ENCODE data around the gene DHX16. TPM values are rescaled to one million over a fixed set of nuclear protein-coding genes. Genes with fewer than 3 reads are reported as not detected.

DHX16 gene
- total RNA-seq, 1 experiment from 2014 or later, result 44.5 TPM

DNA sequence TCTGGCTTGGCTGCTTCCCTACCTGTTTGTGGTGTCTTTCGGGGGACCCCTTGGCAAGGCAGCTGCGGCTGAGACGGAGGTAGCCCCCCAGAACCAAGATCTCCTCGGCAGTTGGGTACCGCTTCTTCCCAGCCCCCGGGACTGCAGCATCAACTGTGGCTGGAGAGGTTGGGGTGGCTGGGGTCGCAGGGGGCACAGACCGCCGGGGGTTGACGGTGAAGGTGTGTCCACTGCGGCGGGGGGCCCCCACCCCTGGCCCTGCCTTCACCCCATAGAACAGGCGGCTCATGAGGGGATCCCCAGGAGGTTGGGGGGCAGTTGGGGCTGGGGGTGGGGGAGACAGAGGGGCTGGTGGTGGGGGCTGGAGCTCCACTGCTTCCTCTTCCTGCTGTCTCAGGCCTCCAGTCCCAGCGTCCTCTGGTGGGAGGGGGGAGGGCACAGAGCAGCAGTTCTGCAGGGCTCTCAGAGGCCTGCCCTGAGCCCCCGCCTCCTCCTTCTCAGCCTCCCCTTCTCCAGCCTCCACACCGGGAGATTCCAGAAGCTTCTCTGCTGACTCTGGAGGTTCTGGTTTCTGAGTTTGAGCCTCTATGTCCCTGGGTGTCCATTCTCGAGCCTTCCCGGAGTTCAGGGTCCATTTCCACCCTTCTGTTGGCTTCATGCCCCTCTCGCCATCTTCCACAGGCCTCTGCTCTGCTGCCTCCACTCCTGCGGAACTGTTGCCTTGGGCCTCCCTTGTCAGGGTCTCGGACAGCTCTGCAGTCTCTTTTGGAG, 11.8 kb upstream of the DHX16 start:
- peaks cover 38% of the 10 kb centered on the region for H3K4me1 ChIP-seq (ENCODE audit: control insufficient read depth, insufficient read depth, low read length)
- POLR2A ChIA-PET, result no interaction called here

DNA sequence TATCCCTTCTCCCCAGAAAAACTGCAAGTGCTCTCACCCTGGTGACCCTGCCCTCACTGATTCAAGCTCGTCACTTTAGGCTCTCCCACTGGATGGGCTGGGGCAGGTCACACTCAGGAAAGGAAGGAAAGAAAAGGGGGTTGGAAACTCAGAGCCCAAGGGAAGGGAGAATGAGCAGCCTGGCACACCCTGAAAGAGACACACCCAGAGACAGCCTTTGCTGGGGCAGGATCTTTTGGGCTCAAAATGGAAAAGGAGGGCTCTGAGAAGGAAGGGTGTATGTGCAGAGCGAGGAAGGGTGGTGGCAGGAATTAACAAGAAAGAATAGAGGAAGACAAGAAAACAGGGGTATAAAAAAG, 11.2 kb upstream of the DHX16 start:
- in situ Hi-C loops (cut with HindIII; ENCODE audit: low pct_unique_long_range_greater_than_20kb, low sequenced_read_pairs) (no loop called here), intact Hi-C loops (cut with micrococcal nuclease; ENCODE audit: unreplicated experiment) (loop anchor here (5.0 kb wide), 1 partner anchor 403 kb away; no protein-coding TSS in a partner anchor)
- Histone ChIP-seq H3K27ac (ENCODE audit: low read length) (peak overlapping the region; percentile 96), H3K9me3 (ENCODE audit: control insufficient read depth, insufficient read depth, low read depth, low read length) (no peaks in the 10 kb centered on the region), H3K4me1 (ENCODE audit: control insufficient read depth, insufficient read depth, low read length) (peaks cover 38% of the 10 kb centered on the region), H3K4me3 (ENCODE audit: low read depth in 2 of 2, low read length in 2 of 2) (peak overlapping the region; percentile 85 to 96), H3K27me3 (ENCODE audit: control insufficient read depth, insufficient read depth, low read length) (no peaks in the 10 kb centered on the region), H3K36me3 (ENCODE audit: control insufficient read depth, insufficient read depth, low read length) (no peaks in the 10 kb centered on the region)
- CTCF ChIA-PET, result interaction anchor here (0.7 kb wide), 1 partner anchor 43 kb away, joined by 5 read pairs; no protein-coding TSS in a partner anchor
- TF ChIP-seq, protein P1, sequence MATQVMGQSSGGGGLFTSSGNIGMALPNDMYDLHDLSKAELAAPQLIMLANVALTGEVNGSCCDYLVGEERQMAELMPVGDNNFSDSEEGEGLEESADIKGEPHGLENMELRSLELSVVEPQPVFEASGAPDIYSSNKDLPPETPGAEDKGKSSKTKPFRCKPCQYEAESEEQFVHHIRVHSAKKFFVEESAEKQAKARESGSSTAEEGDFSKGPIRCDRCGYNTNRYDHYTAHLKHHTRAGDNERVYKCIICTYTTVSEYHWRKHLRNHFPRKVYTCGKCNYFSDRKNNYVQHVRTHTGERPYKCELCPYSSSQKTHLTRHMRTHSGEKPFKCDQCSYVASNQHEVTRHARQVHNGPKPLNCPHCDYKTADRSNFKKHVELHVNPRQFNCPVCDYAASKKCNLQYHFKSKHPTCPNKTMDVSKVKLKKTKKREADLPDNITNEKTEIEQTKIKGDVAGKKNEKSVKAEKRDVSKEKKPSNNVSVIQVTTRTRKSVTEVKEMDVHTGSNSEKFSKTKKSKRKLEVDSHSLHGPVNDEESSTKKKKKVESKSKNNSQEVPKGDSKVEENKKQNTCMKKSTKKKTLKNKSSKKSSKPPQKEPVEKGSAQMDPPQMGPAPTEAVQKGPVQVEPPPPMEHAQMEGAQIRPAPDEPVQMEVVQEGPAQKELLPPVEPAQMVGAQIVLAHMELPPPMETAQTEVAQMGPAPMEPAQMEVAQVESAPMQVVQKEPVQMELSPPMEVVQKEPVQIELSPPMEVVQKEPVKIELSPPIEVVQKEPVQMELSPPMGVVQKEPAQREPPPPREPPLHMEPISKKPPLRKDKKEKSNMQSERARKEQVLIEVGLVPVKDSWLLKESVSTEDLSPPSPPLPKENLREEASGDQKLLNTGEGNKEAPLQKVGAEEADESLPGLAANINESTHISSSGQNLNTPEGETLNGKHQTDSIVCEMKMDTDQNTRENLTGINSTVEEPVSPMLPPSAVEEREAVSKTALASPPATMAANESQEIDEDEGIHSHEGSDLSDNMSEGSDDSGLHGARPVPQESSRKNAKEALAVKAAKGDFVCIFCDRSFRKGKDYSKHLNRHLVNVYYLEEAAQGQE (IDR thresholded peaks at IDR 0.05; ENCODE audit: insufficient read depth in 1 of 2, low read depth in 2 of 2, low read length in 1 of 2), result no peak
- TF ChIP-seq POLR2AphosphoS5 (IDR thresholded peaks at IDR 0.05; ENCODE audit: low read depth, low read length), result no peak
- TF ChIP-seq SIN3A (IDR thresholded peaks at IDR 0.05; ENCODE audit: borderline replicate concordance, insufficient read depth, low read depth, low read length), result no peak
- TF ChIP-seq, protein P2, sequence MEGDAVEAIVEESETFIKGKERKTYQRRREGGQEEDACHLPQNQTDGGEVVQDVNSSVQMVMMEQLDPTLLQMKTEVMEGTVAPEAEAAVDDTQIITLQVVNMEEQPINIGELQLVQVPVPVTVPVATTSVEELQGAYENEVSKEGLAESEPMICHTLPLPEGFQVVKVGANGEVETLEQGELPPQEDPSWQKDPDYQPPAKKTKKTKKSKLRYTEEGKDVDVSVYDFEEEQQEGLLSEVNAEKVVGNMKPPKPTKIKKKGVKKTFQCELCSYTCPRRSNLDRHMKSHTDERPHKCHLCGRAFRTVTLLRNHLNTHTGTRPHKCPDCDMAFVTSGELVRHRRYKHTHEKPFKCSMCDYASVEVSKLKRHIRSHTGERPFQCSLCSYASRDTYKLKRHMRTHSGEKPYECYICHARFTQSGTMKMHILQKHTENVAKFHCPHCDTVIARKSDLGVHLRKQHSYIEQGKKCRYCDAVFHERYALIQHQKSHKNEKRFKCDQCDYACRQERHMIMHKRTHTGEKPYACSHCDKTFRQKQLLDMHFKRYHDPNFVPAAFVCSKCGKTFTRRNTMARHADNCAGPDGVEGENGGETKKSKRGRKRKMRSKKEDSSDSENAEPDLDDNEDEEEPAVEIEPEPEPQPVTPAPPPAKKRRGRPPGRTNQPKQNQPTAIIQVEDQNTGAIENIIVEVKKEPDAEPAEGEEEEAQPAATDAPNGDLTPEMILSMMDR (IDR thresholded peaks at IDR 0.05), result no peak
- TF ChIP-seq TCF7L2 (IDR thresholded peaks at IDR 0.05; ENCODE audit: low read depth, low read length), result no peak
- POLR2A ChIA-PET, result no interaction called here
- DNase-seq (ENCODE audit: low read depth, low spot score), result no peak
- no TSS peak for BruUV-seq (replicated peaks)
- no peak for ATAC-seq

More for the DNA sequence above, 11.8 kb upstream of the DHX16 start:
- TF ChIP-seq TCF7L2 (IDR thresholded peaks at IDR 0.05; ENCODE audit: low read depth, low read length), result no peak
- TF ChIP-seq, protein P2 (IDR thresholded peaks at IDR 0.05), result no peak
- Histone ChIP-seq H3K9me3 (ENCODE audit: control insufficient read depth, insufficient read depth, low read depth, low read length) (no peaks in the 10 kb centered on the region), H3K36me3 (ENCODE audit: control insufficient read depth, insufficient read depth, low read length) (no peaks in the 10 kb centered on the region), H3K4me3 (ENCODE audit: low read depth in 2 of 2, low read length in 2 of 2) (peak overlapping the region; percentile 85 to 96), H3K27me3 (ENCODE audit: control insufficient read depth, insufficient read depth, low read length) (no peaks in the 10 kb centered on the region), H3K27ac (ENCODE audit: low read length) (peak overlapping the region; percentile 96)
- ATAC-seq (no peak), DNase-seq (ENCODE audit: low read depth, low spot score) (no peak)
- no TSS peak for BruUV-seq (replicated peaks)
- intact Hi-C loops (cut with micrococcal nuclease; ENCODE audit: unreplicated experiment) (loop anchor here (5.0 kb wide), 1 partner anchor 403 kb away; no protein-coding TSS in a partner anchor), in situ Hi-C loops (cut with HindIII; ENCODE audit: low pct_unique_long_range_greater_than_20kb, low sequenced_read_pairs) (no loop called here)
- CTCF ChIA-PET, result interaction anchor here (0.7 kb wide), 1 partner anchor 43 kb away, joined by 5 read pairs; no protein-coding TSS in a partner anchor
